Measurements from ENCODE around the gene RIMS1.

Gene RIMS1

GRCh38 chr6:72386324-72386723, 500.0 kb downstream of the RIMS1 start:
- DNase-seq (ENCODE audit: low read depth in 1 of 2, low spot score in 1 of 2): peak in 1 of 2 experiments; percentile 60
- no peak overlapping the region for H3K4me3 ChIP-seq (replicated peaks; ENCODE audit: insufficient read depth, low read length)
- H3K27me3 ChIP-seq (ENCODE audit: insufficient read depth, poor library complexity, severe bottlenecking): peaks cover 3% of the 10 kb centered on the region
- no peak for TF ChIP-seq CTCF (IDR thresholded peaks at IDR 0.05; ENCODE audit: insufficient read depth, low read length)
- no peak for TF ChIP-seq POLR2AphosphoS5 (IDR thresholded peaks at IDR 0.05; ENCODE audit: low read depth)
- TF ChIP-seq REST (IDR thresholded peaks at IDR 0.05; ENCODE audit: insufficient replicate concordance, low read depth): no peak
- no peak; the same call in 1 of the 2 replicates for TF ChIP-seq SPI1 (IDR thresholded peaks at IDR 0.05; ENCODE audit: borderline replicate concordance, low read depth)
- TF ChIP-seq GABPA (IDR thresholded peaks at IDR 0.05; ENCODE audit: low read depth): peak; percentile 65
- no peak overlapping the region for H3K27ac ChIP-seq (replicated peaks)

- no peak overlapping the region for H3K4me3 ChIP-seq (replicated peaks; ENCODE audit: insufficient read depth, low read length)
- no peak for DNase-seq (ENCODE audit: low read depth in 1 of 2, low spot score in 1 of 2)
- TF ChIP-seq SPI1 (IDR thresholded peaks at IDR 0.05; ENCODE audit: borderline replicate concordance, low read depth): no peak
- no peak for TF ChIP-seq REST (IDR thresholded peaks at IDR 0.05; ENCODE audit: insufficient replicate concordance, low read depth)
- no peak for TF ChIP-seq GABPA (IDR thresholded peaks at IDR 0.05; ENCODE audit: low read depth)
- no peak for TF ChIP-seq CTCF (IDR thresholded peaks at IDR 0.05; ENCODE audit: insufficient read depth, low read length)
- TF ChIP-seq POLR2AphosphoS5 (IDR thresholded peaks at IDR 0.05; ENCODE audit: low read depth): no peak
- no peaks in the 10 kb centered on the region for H3K27me3 ChIP-seq (ENCODE audit: insufficient read depth, poor library complexity, severe bottlenecking)
- H3K27ac ChIP-seq (replicated peaks): no peak overlapping the region
Measured at GRCh38 chr6:72389698-72390097, 503.3 kb downstream of the RIMS1 start.

GRCh38 chr6:72390548-72390947, 504.2 kb downstream of the RIMS1 start:
- TF ChIP-seq POLR2AphosphoS5 (IDR thresholded peaks at IDR 0.05; ENCODE audit: low read depth) (no peak), CTCF (IDR thresholded peaks at IDR 0.05; ENCODE audit: insufficient read depth, low read length) (no peak), REST (IDR thresholded peaks at IDR 0.05; ENCODE audit: insufficient replicate concordance, low read depth) (no peak)
- Histone ChIP-seq H3K4me3 (replicated peaks; ENCODE audit: insufficient read depth, low read length) (no peak overlapping the region), H3K27me3 (ENCODE audit: insufficient read depth, poor library complexity, severe bottlenecking) (no peaks in the 10 kb centered on the region), H3K27ac (replicated peaks) (no peak overlapping the region)
- no peak for DNase-seq (ENCODE audit: low read depth in 1 of 2, low spot score in 1 of 2)
